ENCODE data around the gene TASP1. TPM values are rescaled to one million over a fixed set of nuclear protein-coding genes. Genes with fewer than 3 reads are reported as not detected.

TASP1 gene
- total RNA-seq, 1 experiment from 2014 or later: 8.9 TPM

DNA sequence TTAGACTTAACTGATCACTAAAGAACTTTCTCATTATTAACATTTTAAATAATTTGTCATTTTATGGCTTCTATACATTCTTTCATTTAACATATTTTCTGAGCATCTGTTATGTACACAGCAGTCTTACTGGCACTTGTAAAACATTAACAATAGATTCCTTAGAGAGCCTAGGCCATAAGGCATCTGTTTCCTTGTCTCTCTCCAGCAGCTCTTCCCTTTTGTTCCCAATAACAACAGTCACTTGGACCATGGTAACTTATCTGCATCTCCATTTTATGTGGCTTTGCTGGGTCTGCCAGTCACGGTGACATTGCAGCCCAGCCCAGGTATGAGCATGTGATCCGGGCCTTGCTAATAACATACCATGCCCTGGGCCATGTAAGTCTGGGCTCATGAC is 11.7 kb upstream of the TASP1 start:
- no peaks in the 10 kb centered on the region for H3K4me1 ChIP-seq (ENCODE audit: control insufficient read depth, insufficient read depth, low read length)
- POLR2A ChIA-PET: no interaction called here
- TF ChIP-seq, protein P1, sequence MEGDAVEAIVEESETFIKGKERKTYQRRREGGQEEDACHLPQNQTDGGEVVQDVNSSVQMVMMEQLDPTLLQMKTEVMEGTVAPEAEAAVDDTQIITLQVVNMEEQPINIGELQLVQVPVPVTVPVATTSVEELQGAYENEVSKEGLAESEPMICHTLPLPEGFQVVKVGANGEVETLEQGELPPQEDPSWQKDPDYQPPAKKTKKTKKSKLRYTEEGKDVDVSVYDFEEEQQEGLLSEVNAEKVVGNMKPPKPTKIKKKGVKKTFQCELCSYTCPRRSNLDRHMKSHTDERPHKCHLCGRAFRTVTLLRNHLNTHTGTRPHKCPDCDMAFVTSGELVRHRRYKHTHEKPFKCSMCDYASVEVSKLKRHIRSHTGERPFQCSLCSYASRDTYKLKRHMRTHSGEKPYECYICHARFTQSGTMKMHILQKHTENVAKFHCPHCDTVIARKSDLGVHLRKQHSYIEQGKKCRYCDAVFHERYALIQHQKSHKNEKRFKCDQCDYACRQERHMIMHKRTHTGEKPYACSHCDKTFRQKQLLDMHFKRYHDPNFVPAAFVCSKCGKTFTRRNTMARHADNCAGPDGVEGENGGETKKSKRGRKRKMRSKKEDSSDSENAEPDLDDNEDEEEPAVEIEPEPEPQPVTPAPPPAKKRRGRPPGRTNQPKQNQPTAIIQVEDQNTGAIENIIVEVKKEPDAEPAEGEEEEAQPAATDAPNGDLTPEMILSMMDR (IDR thresholded peaks at IDR 0.05): no peak
- TF ChIP-seq, protein P2, sequence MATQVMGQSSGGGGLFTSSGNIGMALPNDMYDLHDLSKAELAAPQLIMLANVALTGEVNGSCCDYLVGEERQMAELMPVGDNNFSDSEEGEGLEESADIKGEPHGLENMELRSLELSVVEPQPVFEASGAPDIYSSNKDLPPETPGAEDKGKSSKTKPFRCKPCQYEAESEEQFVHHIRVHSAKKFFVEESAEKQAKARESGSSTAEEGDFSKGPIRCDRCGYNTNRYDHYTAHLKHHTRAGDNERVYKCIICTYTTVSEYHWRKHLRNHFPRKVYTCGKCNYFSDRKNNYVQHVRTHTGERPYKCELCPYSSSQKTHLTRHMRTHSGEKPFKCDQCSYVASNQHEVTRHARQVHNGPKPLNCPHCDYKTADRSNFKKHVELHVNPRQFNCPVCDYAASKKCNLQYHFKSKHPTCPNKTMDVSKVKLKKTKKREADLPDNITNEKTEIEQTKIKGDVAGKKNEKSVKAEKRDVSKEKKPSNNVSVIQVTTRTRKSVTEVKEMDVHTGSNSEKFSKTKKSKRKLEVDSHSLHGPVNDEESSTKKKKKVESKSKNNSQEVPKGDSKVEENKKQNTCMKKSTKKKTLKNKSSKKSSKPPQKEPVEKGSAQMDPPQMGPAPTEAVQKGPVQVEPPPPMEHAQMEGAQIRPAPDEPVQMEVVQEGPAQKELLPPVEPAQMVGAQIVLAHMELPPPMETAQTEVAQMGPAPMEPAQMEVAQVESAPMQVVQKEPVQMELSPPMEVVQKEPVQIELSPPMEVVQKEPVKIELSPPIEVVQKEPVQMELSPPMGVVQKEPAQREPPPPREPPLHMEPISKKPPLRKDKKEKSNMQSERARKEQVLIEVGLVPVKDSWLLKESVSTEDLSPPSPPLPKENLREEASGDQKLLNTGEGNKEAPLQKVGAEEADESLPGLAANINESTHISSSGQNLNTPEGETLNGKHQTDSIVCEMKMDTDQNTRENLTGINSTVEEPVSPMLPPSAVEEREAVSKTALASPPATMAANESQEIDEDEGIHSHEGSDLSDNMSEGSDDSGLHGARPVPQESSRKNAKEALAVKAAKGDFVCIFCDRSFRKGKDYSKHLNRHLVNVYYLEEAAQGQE (IDR thresholded peaks at IDR 0.05; ENCODE audit: insufficient read depth in 1 of 2, low read depth in 2 of 2, low read length in 1 of 2): no peak
- no peak for TF ChIP-seq SIN3A (IDR thresholded peaks at IDR 0.05; ENCODE audit: borderline replicate concordance, insufficient read depth, low read depth, low read length)
- TF ChIP-seq TCF7L2 (IDR thresholded peaks at IDR 0.05; ENCODE audit: low read depth, low read length): no peak
- TF ChIP-seq POLR2AphosphoS5 (IDR thresholded peaks at IDR 0.05; ENCODE audit: low read depth, low read length): no peak
- H3K36me3 ChIP-seq (ENCODE audit: control insufficient read depth, insufficient read depth, low read length): no peaks in the 10 kb centered on the region
- intact Hi-C loops (cut with micrococcal nuclease; ENCODE audit: unreplicated experiment): no loop called here
- in situ Hi-C loops (cut with HindIII; ENCODE audit: low pct_unique_long_range_greater_than_20kb, low sequenced_read_pairs): no loop called here
- H3K27ac ChIP-seq (ENCODE audit: low read length): no peak overlapping the region
- DNase-seq (ENCODE audit: low read depth, low spot score): no peak
- no peak for ATAC-seq
- no peaks in the 10 kb centered on the region for H3K9me3 ChIP-seq (ENCODE audit: control insufficient read depth, insufficient read depth, low read depth, low read length)
- CTCF ChIA-PET: no interaction called here
- no peak overlapping the region for H3K4me3 ChIP-seq (ENCODE audit: low read depth in 2 of 2, low read length in 2 of 2)
- BruUV-seq (replicated peaks): no TSS peak
- H3K27me3 ChIP-seq (ENCODE audit: control insufficient read depth, insufficient read depth, low read length): peaks cover 5% of the 10 kb centered on the region; the same call in 1 of the 2 replicates

DNA sequence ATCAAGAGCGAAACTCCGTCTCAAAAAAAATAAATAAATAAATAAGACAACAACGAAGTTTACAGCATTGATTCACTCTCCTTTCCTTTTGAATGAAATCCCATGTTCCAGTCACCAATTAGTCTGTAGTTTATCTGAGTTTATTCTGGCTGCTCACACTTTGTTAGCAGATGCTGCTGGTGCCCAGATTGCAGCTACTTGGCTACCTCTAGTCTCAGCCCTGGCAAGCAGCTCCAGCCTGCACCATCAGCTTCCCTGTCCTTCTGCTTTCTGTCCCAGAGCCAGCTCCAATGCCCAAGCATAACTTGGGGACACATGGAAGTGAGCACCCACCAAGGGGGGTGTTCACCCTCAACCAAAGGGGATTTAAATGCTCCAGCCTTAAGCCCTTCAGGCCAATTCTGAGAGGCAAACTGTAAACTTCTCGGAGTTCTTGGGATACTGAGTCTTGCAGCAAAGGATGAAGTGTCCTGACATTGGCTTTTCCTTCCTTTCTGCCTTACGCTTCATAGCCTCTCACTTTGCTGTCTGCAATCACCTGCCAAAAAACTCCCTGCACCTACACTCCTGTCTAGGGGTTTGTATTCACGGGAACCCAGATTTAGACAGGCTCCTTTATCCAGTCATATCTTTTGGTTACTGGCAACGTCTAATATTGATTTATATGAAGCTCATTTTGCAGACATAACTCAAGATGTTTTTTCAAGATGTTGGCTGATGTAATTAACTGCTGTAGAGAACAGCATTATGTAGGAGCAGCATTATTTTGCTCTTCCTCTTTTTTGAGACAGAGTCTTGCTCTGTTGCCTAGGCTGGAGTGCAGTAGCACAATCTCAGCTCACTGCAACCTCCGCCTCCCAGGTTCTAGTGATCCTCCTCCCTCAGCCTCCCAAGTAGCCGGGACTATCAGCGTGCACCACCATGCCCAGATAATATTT is 9.8 kb upstream of the TASP1 start:
- H3K4me1 ChIP-seq (ENCODE audit: control insufficient read depth, insufficient read depth, low read length): no peaks in the 10 kb centered on the region
- no peaks in the 10 kb centered on the region for H3K9me3 ChIP-seq (ENCODE audit: control insufficient read depth, insufficient read depth, low read depth, low read length)
- no peak overlapping the region for H3K4me3 ChIP-seq (ENCODE audit: low read depth in 2 of 2, low read length in 2 of 2)
- no peak overlapping the region for H3K27ac ChIP-seq (ENCODE audit: low read length)
- H3K27me3 ChIP-seq (ENCODE audit: control insufficient read depth, insufficient read depth, low read length): peaks cover 4% of the 10 kb centered on the region; the same call in 1 of the 2 replicates
- intact Hi-C loops (cut with micrococcal nuclease; ENCODE audit: unreplicated experiment) (no loop called here), in situ Hi-C loops (cut with HindIII; ENCODE audit: low pct_unique_long_range_greater_than_20kb, low sequenced_read_pairs) (no loop called here)
- TF ChIP-seq, protein P2 (IDR thresholded peaks at IDR 0.05; ENCODE audit: insufficient read depth in 1 of 2, low read depth in 2 of 2, low read length in 1 of 2): no peak
- no peak for TF ChIP-seq TCF7L2 (IDR thresholded peaks at IDR 0.05; ENCODE audit: low read depth, low read length)
- no peak for TF ChIP-seq POLR2AphosphoS5 (IDR thresholded peaks at IDR 0.05; ENCODE audit: low read depth, low read length)
- TF ChIP-seq, protein P1 (IDR thresholded peaks at IDR 0.05): no peak
- no peak for TF ChIP-seq SIN3A (IDR thresholded peaks at IDR 0.05; ENCODE audit: borderline replicate concordance, insufficient read depth, low read depth, low read length)
- CTCF ChIA-PET: no interaction called here
- POLR2A ChIA-PET: no interaction called here
- no peaks in the 10 kb centered on the region for H3K36me3 ChIP-seq (ENCODE audit: control insufficient read depth, insufficient read depth, low read length)
- ATAC-seq (no peak), DNase-seq (ENCODE audit: low read depth, low spot score) (no peak)
- BruUV-seq (replicated peaks): no TSS peak

Measured in Panc1 (cell line).